GM10266 (cell line): Measurements from ENCODE around the gene ROBO4.

Experiments
- DNase-seq: peaks from one replicate; pipeline ENCODE4 v3.0.0; 2012; ENCODE audit errors: extremely low spot score
- CTCF ChIP-seq: IDR thresholded peaks from 2 replicates; pipeline ENCODE4 v1.5.1; 2012; ENCODE audit warnings: mild to moderate bottlenecking, low read depth; ENCODE audit not compliant: control insufficient read depth, insufficient read depth; ENCODE audit errors: missing control alignments

The ROBO4 gene

GRCh38 chr11:124872741-124873140, 24.9 kb downstream of the ROBO4 start:
- no peak for DNase-seq
- TF ChIP-seq CTCF = no peak

- no peak for TF ChIP-seq CTCF
- DNase-seq = no peak
Measured at GRCh38 chr11:124872280-124872679, 25.4 kb downstream of the ROBO4 start.

DNA sequence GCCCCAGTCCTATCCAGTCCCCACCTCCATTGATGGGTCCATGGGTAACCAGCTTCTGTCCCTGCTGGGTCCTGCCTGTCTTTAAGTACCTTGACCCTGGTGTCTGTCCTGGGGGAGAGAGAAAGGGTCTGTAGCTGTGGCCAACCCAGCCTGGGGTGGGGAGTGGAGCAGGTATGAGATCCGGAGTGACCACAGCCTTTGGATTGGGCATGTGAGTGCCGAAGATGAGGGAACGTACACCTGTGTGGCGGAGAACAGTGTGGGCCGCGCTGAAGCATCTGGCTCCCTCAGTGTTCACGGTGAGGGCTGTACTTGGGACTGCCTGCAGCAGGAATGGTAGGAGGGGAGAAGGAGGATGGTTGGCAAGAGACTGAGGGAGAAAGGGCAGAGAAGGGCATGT, 27.2 kb downstream of the ROBO4 start:
- TF ChIP-seq CTCF = no peak
- no peak for DNase-seq

- DNase-seq = no peak
- TF ChIP-seq CTCF = no peak
Measured at GRCh38 chr11:124869856-124870387, 27.7 kb downstream of the ROBO4 start.

- DNase-seq = no peak
- no peak for TF ChIP-seq CTCF
Measured at GRCh38 chr11:124869331-124869730, 28.3 kb downstream of the ROBO4 start.

GRCh38 chr11:124868331-124869274, 29.1 kb downstream of the ROBO4 start:
- DNase-seq = no peak
- TF ChIP-seq CTCF = no peak

- peak; percentile 78 for DNase-seq
- TF ChIP-seq CTCF = peak; percentile 54
Measured at GRCh38 chr11:124867700-124868099, 30.0 kb downstream of the ROBO4 start.
